ENCODE results near the gene TDP2.
"Not testable (repeated sequence)": the region's sequence is repeated elsewhere in the genome, so short reads cannot be mapped to it uniquely, and the experiment has no call there.

TDP2 gene, protein sequence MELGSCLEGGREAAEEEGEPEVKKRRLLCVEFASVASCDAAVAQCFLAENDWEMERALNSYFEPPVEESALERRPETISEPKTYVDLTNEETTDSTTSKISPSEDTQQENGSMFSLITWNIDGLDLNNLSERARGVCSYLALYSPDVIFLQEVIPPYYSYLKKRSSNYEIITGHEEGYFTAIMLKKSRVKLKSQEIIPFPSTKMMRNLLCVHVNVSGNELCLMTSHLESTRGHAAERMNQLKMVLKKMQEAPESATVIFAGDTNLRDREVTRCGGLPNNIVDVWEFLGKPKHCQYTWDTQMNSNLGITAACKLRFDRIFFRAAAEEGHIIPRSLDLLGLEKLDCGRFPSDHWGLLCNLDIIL

GRCh38 chr6:24666641-24667377 lies at the start of gene TDP2, which contains the start of gene ACOT13:
Gene TDP2, minus strand, starts transcription at chr6:24666899. Its CDS starts 37 bp downstream, at chr6:24666862.
Gene ACOT13, plus strand, starts transcription at chr6:24667077. Its CDS starts 187 bp downstream, at chr6:24667264.
- H3K36me3 ChIP-seq (ENCODE audit: control insufficient read depth, insufficient read depth, low read length), result peaks cover 2% of the 10 kb centered on the region; the same call in 1 of the 2 replicates
- no peaks in the 10 kb centered on the region for H3K27me3 ChIP-seq (ENCODE audit: control insufficient read depth, insufficient read depth, low read length)
- no CpG with 5 or more reads among the region's 62 CpGs for WGBS (ENCODE audit: insufficient coverage, insufficient read length)
- H3K27ac ChIP-seq (ENCODE audit: low read length), result no peak within 1 kb of the TSS
- no peaks in the 10 kb centered on the region for H3K4me1 ChIP-seq (ENCODE audit: control insufficient read depth, insufficient read depth, low read length)
- peak within 1 kb of the TSS; percentile 57 for H3K4me3 ChIP-seq (ENCODE audit: low read length)
- DNase-seq (ENCODE audit: low read depth, low spot score), result peak; percentile 92
- H3K9me3 ChIP-seq (ENCODE audit: control insufficient read depth, insufficient read depth, low read length), result no peaks in the 10 kb centered on the region; the same call in 1 of the 2 replicates

DNA sequence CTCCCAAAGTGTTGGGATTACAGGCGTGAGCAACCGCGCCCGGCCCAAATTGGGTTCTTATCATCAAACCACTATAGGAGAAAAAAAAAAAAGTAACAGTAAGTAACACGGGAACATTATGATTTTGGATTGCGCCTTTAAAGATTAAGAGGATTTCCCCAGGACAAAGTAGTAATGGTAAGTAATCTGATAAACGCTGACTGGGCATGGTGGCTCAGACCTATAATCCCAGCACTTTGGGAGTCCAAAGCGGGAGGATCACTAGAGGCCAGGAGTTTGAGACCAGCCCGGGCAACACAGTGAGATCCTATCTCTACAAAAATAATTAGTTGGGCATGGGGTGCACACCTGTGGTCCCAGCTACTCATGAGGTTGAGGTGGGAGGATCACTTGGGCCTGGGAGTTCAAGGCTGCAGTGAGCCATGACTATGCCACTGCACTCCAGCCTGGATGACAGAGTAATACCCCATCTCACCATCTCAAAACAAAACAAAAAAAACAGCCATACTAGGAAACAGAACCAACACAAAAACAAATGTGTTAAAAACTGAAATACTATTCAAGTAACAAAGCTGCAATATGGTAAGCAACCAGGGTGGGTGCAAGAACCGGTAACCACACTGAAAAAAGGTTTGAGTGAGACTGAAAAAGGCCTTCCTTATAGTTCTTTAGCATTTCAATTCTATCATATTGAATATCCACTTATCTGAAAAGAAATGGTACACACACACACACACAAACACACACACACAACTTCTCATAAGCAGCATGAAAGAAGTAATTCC lies 44.0 kb upstream of the TDP2 start:
- no CpG with 5 or more reads among the region's 10 CpGs for WGBS (ENCODE audit: insufficient coverage, insufficient read length)
- H3K36me3 ChIP-seq (ENCODE audit: control insufficient read depth, insufficient read depth, low read length), result peaks cover 27% of the 10 kb centered on the region; the same call in 1 of the 2 replicates

GRCh38 chr6:24709014-24709711 lies 42.5 kb upstream of the TDP2 start:
- H3K27me3 ChIP-seq (ENCODE audit: control insufficient read depth, insufficient read depth, low read length), result no peaks in the 10 kb centered on the region
- no peak for DNase-seq (ENCODE audit: low read depth, low spot score)
- H3K36me3 ChIP-seq (ENCODE audit: control insufficient read depth, insufficient read depth, low read length), result peaks cover 21% of the 10 kb centered on the region; the same call in 1 of the 2 replicates
- no peak overlapping the region for H3K27ac ChIP-seq (ENCODE audit: low read length)
- WGBS (ENCODE audit: insufficient coverage, insufficient read length), result no CpG with 5 or more reads among the region's 4 CpGs
- H3K4me3 ChIP-seq (ENCODE audit: low read length), result no peak overlapping the region
- H3K9me3 ChIP-seq (ENCODE audit: control insufficient read depth, insufficient read depth, low read length), result no peaks in the 10 kb centered on the region
- H3K4me1 ChIP-seq (ENCODE audit: control insufficient read depth, insufficient read depth, low read length), result no peaks in the 10 kb centered on the region

More for the DNA sequence above, 44.0 kb upstream of the TDP2 start:
- Histone ChIP-seq H3K9me3 (ENCODE audit: control insufficient read depth, insufficient read depth, low read length) (no peaks in the 10 kb centered on the region), H3K4me3 (ENCODE audit: low read length) (no peak overlapping the region), H3K27ac (ENCODE audit: low read length) (no peak overlapping the region), H3K4me1 (ENCODE audit: control insufficient read depth, insufficient read depth, low read length) (no peaks in the 10 kb centered on the region), H3K27me3 (ENCODE audit: control insufficient read depth, insufficient read depth, low read length) (no peaks in the 10 kb centered on the region)
- DNase-seq (ENCODE audit: low read depth, low spot score), result no peak

GRCh38 chr6:24708612-24709011 lies 41.9 kb upstream of the TDP2 start:
- WGBS (ENCODE audit: insufficient coverage, insufficient read length), result no CpG with 5 or more reads among the region's 3 CpGs
- no peak for DNase-seq (ENCODE audit: low read depth, low spot score)
- peaks cover 21% of the 10 kb centered on the region; the same call in 1 of the 2 replicates for H3K36me3 ChIP-seq (ENCODE audit: control insufficient read depth, insufficient read depth, low read length)
- no peaks in the 10 kb centered on the region for H3K4me1 ChIP-seq (ENCODE audit: control insufficient read depth, insufficient read depth, low read length)
- H3K4me3 ChIP-seq (ENCODE audit: low read length), result no peak overlapping the region
- no peaks in the 10 kb centered on the region for H3K9me3 ChIP-seq (ENCODE audit: control insufficient read depth, insufficient read depth, low read length)
- H3K27ac ChIP-seq (ENCODE audit: low read length), result no peak overlapping the region
- H3K27me3 ChIP-seq (ENCODE audit: control insufficient read depth, insufficient read depth, low read length), result no peaks in the 10 kb centered on the region

DNA sequence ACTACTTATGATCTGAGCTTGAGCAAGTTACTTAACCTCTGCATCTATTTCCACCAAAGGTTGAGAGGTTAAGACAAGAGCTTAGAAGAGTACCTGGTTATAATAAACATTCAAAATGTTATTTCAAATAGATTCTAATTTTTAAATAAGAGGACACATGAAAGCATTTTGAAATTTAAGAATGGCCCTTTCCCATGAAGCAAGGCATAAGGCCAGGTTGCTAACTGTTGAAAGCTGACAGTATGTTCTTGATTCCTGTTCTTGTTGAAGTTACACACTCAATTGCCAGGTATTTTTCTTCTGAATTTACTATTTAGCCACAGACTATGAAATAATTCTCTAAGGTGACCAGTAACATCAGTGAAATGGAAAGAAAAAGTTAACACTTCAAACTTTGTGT lies 37.8 kb upstream of the TDP2 start:
- no peaks in the 10 kb centered on the region for H3K9me3 ChIP-seq (ENCODE audit: control insufficient read depth, insufficient read depth, low read length)
- no peaks in the 10 kb centered on the region for H3K27me3 ChIP-seq (ENCODE audit: control insufficient read depth, insufficient read depth, low read length)
- H3K36me3 ChIP-seq (ENCODE audit: control insufficient read depth, insufficient read depth, low read length), result peaks cover 16% of the 10 kb centered on the region; the same call in 1 of the 2 replicates
- no peak overlapping the region for H3K27ac ChIP-seq (ENCODE audit: low read length)
- no peaks in the 10 kb centered on the region for H3K4me1 ChIP-seq (ENCODE audit: control insufficient read depth, insufficient read depth, low read length)
- H3K4me3 ChIP-seq (ENCODE audit: low read length), result no peak overlapping the region
- DNase-seq (ENCODE audit: low read depth, low spot score), result no peak

GRCh38 chr6:24702720-24703282 lies 36.1 kb upstream of the TDP2 start:
- H3K27ac ChIP-seq (ENCODE audit: low read length), result no peak overlapping the region

DNA sequence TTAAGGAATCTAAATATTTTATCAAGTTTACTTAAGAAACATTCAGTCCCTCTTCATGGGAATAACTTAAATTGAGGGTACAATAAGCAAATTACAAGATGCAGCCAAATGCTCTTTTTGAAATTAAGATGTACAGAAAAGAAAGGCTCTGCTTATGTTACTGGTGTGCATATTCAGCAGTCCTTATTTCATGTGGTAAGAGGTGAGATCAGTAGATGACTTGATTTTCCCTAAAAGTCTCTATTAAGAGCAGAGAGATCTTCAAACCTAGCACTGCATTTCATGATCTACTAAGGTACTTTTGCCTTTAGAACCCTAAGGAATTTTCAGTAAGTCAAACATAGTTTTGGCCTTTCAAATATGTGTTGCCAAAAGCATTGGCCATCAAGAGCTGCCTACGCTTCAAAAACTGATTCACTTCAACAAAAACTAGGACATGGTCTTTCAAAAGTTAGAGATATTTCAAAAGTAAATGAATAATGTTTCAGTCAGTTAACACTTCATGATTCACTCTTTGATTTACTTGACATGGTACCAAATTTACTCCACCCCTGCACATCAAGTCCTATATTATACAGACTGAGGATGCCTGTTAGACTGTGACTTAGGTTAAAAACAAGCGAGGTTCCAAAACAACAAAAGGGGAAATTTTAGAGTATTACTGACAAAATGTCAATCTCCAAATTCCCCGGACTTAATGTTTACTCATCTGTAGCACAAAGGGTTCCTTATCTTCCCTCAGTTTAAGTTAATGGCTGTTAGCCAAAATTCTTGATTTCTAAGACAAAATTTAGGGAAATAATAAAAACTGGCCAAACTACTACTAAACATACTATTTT lies 33.0 kb upstream of the TDP2 start:
- Histone ChIP-seq H3K9me3 (ENCODE audit: control insufficient read depth, insufficient read depth, low read length) (no peaks in the 10 kb centered on the region), H3K4me3 (ENCODE audit: low read length) (no peak overlapping the region), H3K4me1 (ENCODE audit: control insufficient read depth, insufficient read depth, low read length) (no peaks in the 10 kb centered on the region), H3K36me3 (ENCODE audit: control insufficient read depth, insufficient read depth, low read length) (no peaks in the 10 kb centered on the region; the same call in 1 of the 2 replicates), H3K27ac (ENCODE audit: low read length) (no peak overlapping the region), H3K27me3 (ENCODE audit: control insufficient read depth, insufficient read depth, low read length) (no peaks in the 10 kb centered on the region)
- DNase-seq (ENCODE audit: low read depth, low spot score), result no peak
- no CpG with 5 or more reads among the region's 3 CpGs for WGBS (ENCODE audit: insufficient coverage, insufficient read length)

More at GRCh38 chr6:24702720-24703282, 36.1 kb upstream of the TDP2 start:
- no peaks in the 10 kb centered on the region for H3K9me3 ChIP-seq (ENCODE audit: control insufficient read depth, insufficient read depth, low read length)
- no peak for DNase-seq (ENCODE audit: low read depth, low spot score)
- H3K4me1 ChIP-seq (ENCODE audit: control insufficient read depth, insufficient read depth, low read length), result no peaks in the 10 kb centered on the region
- H3K27me3 ChIP-seq (ENCODE audit: control insufficient read depth, insufficient read depth, low read length), result no peaks in the 10 kb centered on the region
- H3K4me3 ChIP-seq (ENCODE audit: low read length), result no peak overlapping the region
- H3K36me3 ChIP-seq (ENCODE audit: control insufficient read depth, insufficient read depth, low read length), result peaks cover 14% of the 10 kb centered on the region; the same call in 1 of the 2 replicates
- no CpG with 5 or more reads among the region's 4 CpGs for WGBS (ENCODE audit: insufficient coverage, insufficient read length)

- Histone ChIP-seq H3K4me1 (ENCODE audit: control insufficient read depth, insufficient read depth, low read length) (no peaks in the 10 kb centered on the region), H3K4me3 (ENCODE audit: low read length) (no peak overlapping the region), H3K36me3 (ENCODE audit: control insufficient read depth, insufficient read depth, low read length) (no peaks in the 10 kb centered on the region), H3K9me3 (ENCODE audit: control insufficient read depth, insufficient read depth, low read length) (no peaks in the 10 kb centered on the region), H3K27me3 (ENCODE audit: control insufficient read depth, insufficient read depth, low read length) (no peaks in the 10 kb centered on the region), H3K27ac (ENCODE audit: low read length) (no peak overlapping the region)
- WGBS (ENCODE audit: insufficient coverage, insufficient read length), result no CpG with 5 or more reads among the region's 2 CpGs
- no peak for DNase-seq (ENCODE audit: low read depth, low spot score)
Observed at GRCh38 chr6:24696097-24696496, 29.4 kb upstream of the TDP2 start.

GRCh38 chr6:24695635-24696034 lies 28.9 kb upstream of the TDP2 start:
- not testable (repeated sequence) for H3K9me3 ChIP-seq (ENCODE audit: control insufficient read depth, insufficient read depth, low read length); H3K27ac ChIP-seq (ENCODE audit: low read length); DNase-seq (ENCODE audit: low read depth, low spot score); H3K4me1 ChIP-seq (ENCODE audit: control insufficient read depth, insufficient read depth, low read length); H3K27me3 ChIP-seq (ENCODE audit: control insufficient read depth, insufficient read depth, low read length); H3K36me3 ChIP-seq (ENCODE audit: control insufficient read depth, insufficient read depth, low read length); H3K4me3 ChIP-seq (ENCODE audit: low read length)
- no CpG with 5 or more reads among the region's 8 CpGs for WGBS (ENCODE audit: insufficient coverage, insufficient read length)

All from iPS DF 6.9 (cell line).